ENCODE results near the gene NACC2.
"Not testable (repeated sequence)": the region's sequence is repeated elsewhere in the genome, so short reads cannot be mapped to it uniquely, and the experiment has no call there.

The NACC2 gene

GRCh38 chr9:136109351-136110081, 14.4 kb upstream of the NACC2 start:
- peak; percentile 88 to 90 for DNase-seq

- DNase-seq = no peak
Measured at GRCh38 chr9:136108648-136109266, 13.7 kb upstream of the NACC2 start.

- DNase-seq = no peak
Measured at GRCh38 chr9:136107953-136108647, 13.0 kb upstream of the NACC2 start.

GRCh38 chr9:136107155-136107952, 12.3 kb upstream of the NACC2 start:
- no peak for DNase-seq

GRCh38 chr9:136105398-136106135, 10.5 kb upstream of the NACC2 start:
- DNase-seq = no peak

GRCh38 chr9:136104916-136105315, 9.8 kb upstream of the NACC2 start:
- DNase-seq = no peak

GRCh38 chr9:136104488-136104800, 9.4 kb upstream of the NACC2 start:
- DNase-seq = no peak

GRCh38 chr9:136103651-136104487, 8.8 kb upstream of the NACC2 start:
- DNase-seq = no peak

GRCh38 chr9:136101615-136102074, 6.6 kb upstream of the NACC2 start:
- DNase-seq = not testable (repeated sequence)

- DNase-seq = no peak
Measured at GRCh38 chr9:136100700-136101614, 5.9 kb upstream of the NACC2 start.

GRCh38 chr9:136099542-136099941, 4.5 kb upstream of the NACC2 start:
- no peak for DNase-seq

- no peak for DNase-seq
Measured at GRCh38 chr9:136098844-136099243, 3.8 kb upstream of the NACC2 start.

GRCh38 chr9:136098210-136098609, 3.1 kb upstream of the NACC2 start:
- no peak for DNase-seq

GRCh38 chr9:136096505-136097001, 1.5 kb upstream of the NACC2 start:
- no peak for DNase-seq

- DNase-seq = peak; percentile 54 to 65
Measured at GRCh38 chr9:136093995-136094881, 851 bp downstream of the NACC2 start.

GRCh38 chr9:136093346-136093986, 1.6 kb downstream of the NACC2 start:
- DNase-seq = no peak

- no peak for DNase-seq
Measured at GRCh38 chr9:136092741-136093140, 2.3 kb downstream of the NACC2 start.

- DNase-seq = no peak
Measured at GRCh38 chr9:136092353-136092650, 2.8 kb downstream of the NACC2 start.
